Body of pancreas (tissue), 4 donors: ENCODE data around the gene ZBTB48. TPM values are rescaled to one million over a fixed set of nuclear protein-coding genes. Genes with fewer than 3 reads are reported as not detected.

ENCODE experiments used
- ATAC-seq: fragments of 150-250 bp; one replicate; pipeline ENCODE4 v1.9.1; 2016
- DNase-seq, 4 donors: peaks; one replicate each; pipeline ENCODE4 v3.0.0-alpha.2; 2019
- H3K27ac ChIP-seq, 4 donors: fragments of 200-600 bp; sonication (generic); 1 replicate in 3 of 4; 2 replicates in 1 of 4; pipeline versions ENCODE4 v1.5.1 to v1.6.1; 2016 to 2019; ENCODE audit warnings: mild to moderate bottlenecking in 1 of 4, mixed read lengths in 1 of 4, moderate library complexity in 1 of 4
- H3K27me3 ChIP-seq, 2 donors: fragments of 200-600 bp; sonication (generic); one replicate each; pipeline ENCODE4 v1.6.0; 2016; ENCODE audit warnings: mild to moderate bottlenecking in 1 of 2
- H3K36me3 ChIP-seq, 2 donors: fragments of 200-600 bp; sonication (generic); replicated peaks in 1 of 2; 2 replicates each; pipeline ENCODE4 v1.5.1; 2016; ENCODE audit warnings: low read depth in 2 of 2; ENCODE audit not compliant: insufficient read depth in 1 of 2
- H3K4me1 ChIP-seq: fragments of 200-600 bp; sonication (generic); one replicate; pipeline ENCODE4 v1.6.0; 2016
- H3K4me3 ChIP-seq, 2 donors: fragments of 200-600 bp; sonication (generic); 1 replicate in 1 of 2; 2 replicates in 1 of 2; pipeline ENCODE4 v1.5.1; 2016 to 2019
- H3K9me3 ChIP-seq, 3 donors: fragments of 200-600 bp; sonication (generic); 1 replicate in 2 of 3; 2 replicates in 1 of 3; pipeline ENCODE4 v1.5.1; 2016
- POLR2A ChIP-seq, 3 donors: fragments of 450-650 bp; IDR thresholded peaks; one replicate each; pipeline ENCODE4 v1.6.1; 2016; ENCODE audit warnings: antibody characterized with exemption in 3 of 3, mild to moderate bottlenecking in 2 of 3
- WGBS, 2 donors: methylation state at CpG; one replicate each; pipeline ENCODE4 v1.1.5; 2017; 5-methylcytosine and 5-hydroxymethylcytosine counted together
- intact Hi-C: fragments of 100-400 bp; cut with DNase I; formaldehyde crosslinking; loops from one replicate; pipeline ENCODE4 v1.15.1; 2023
- total RNA-seq, 2 donors: library from RNA; depleted of rRNA; stranded (reverse); fragments of >200 nt; gene quantifications; one replicate each; pipeline ENCODE4 v1.1.0, GENCODE V29; 2016
- TF ChIP-seq, protein P1 (sequence below), 7 experiments: fragments of 450-650 bp in 4 of 7; fragments of 200-600 bp in 3 of 7; sonication (generic) in 3 of 7; IDR thresholded peaks; one replicate each; pipeline ENCODE4 v1.5.1; 2016 to 2019; ENCODE audit warnings: antibody characterized with exemption in 7 of 7

Gene ZBTB48
- total RNA-seq, 2 donors from 2014 or later = 17.4 to 37.6 TPM

DNA sequence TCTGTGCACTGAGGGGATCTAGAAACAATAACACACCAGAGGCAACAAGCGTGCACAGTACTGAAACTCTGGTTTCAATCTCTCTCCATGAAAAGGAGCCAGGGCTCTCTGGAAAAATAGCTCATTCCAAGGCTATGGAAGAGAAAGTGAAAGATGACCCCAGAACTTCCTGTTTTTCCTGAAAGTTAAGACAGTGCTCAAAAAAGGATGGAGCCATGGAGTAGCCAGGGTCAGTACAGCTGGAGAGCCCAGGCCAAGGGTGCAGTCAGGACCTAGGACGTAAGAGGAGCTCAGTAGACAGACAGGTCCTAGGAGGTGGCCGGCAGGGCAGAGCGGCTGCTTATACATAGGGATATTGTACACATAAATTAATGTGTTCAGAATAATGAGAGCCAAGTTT lies 44.6 kb upstream of the ZBTB48 start:
- Histone ChIP-seq H3K27ac (no peak overlapping the region), H3K4me1 (no peaks in the 10 kb centered on the region), H3K27me3 (no peaks in the 10 kb centered on the region), H3K9me3 (no peaks in the 10 kb centered on the region), H3K4me3 (no peak overlapping the region), H3K36me3 (peaks cover 15 to 22% of the 10 kb centered on the region in 2 donors)
- WGBS, 2 donors = 94 to 95% methylated on average over 4 of the region's 4 CpGs
- no peak for TF ChIP-seq POLR2A (IDR thresholded peaks at IDR 0.05)
- TF ChIP-seq, protein P1, sequence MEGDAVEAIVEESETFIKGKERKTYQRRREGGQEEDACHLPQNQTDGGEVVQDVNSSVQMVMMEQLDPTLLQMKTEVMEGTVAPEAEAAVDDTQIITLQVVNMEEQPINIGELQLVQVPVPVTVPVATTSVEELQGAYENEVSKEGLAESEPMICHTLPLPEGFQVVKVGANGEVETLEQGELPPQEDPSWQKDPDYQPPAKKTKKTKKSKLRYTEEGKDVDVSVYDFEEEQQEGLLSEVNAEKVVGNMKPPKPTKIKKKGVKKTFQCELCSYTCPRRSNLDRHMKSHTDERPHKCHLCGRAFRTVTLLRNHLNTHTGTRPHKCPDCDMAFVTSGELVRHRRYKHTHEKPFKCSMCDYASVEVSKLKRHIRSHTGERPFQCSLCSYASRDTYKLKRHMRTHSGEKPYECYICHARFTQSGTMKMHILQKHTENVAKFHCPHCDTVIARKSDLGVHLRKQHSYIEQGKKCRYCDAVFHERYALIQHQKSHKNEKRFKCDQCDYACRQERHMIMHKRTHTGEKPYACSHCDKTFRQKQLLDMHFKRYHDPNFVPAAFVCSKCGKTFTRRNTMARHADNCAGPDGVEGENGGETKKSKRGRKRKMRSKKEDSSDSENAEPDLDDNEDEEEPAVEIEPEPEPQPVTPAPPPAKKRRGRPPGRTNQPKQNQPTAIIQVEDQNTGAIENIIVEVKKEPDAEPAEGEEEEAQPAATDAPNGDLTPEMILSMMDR (IDR thresholded peaks at IDR 0.05) = no peak
- DNase-seq (no peak), ATAC-seq (no peak)
- intact Hi-C loops = no loop called here

DNA sequence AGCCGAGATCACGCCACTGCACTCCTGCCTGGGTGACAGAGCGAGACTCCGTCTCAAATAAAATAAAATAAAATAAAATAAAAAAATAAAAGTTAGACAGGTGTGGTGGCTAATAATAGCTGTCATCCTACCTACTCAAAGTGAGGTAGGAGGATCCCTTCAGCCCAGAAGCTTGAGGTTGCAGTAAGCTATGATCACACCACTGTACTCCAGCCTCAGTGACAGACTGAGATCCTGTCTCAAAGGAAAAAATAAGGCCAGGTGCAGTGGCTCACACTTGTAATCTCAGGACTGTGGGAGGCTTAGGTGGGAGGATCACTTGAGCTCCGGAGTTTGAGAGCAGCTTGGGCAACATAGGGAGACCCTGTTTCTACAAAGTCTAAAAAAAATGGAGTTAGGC lies 43.5 kb upstream of the ZBTB48 start:
- H3K9me3 ChIP-seq = no peaks in the 10 kb centered on the region
- no peak overlapping the region for H3K27ac ChIP-seq
- H3K4me1 ChIP-seq = no peaks in the 10 kb centered on the region
- peaks cover 15 to 21% of the 10 kb centered on the region in 2 donors for H3K36me3 ChIP-seq
- DNase-seq (no peak), ATAC-seq (no peak)
- TF ChIP-seq POLR2A (IDR thresholded peaks at IDR 0.05) = no peak
- TF ChIP-seq, protein P1 (IDR thresholded peaks at IDR 0.05) = no peak
- 67 to 91% methylated on average over 4 to 5 of the region's 5 CpGs for WGBS, 2 donors
- no peak overlapping the region for H3K4me3 ChIP-seq
- no peaks in the 10 kb centered on the region for H3K27me3 ChIP-seq
- intact Hi-C loops = no loop called here

DNA sequence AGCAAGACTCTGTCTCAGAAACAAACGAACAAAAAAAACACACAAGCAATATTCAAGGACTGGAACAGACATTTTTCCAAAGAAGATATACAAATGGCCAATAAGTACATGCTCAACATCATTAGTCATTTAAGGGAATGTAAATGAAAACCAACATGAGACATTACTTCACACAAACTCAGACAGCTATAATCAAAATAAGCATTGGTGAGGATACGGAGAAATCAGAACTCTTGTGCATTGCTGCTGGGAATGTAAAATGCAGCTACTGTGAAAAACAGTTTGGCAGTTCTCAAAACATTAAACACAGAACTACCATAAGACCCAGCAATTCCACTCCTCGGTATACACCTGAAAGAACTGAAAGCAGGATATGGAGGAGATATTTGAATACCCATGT lies 40.8 kb upstream of the ZBTB48 start:
- Histone ChIP-seq H3K4me3 (no peak overlapping the region), H3K4me1 (no peaks in the 10 kb centered on the region), H3K27me3 (no peaks in the 10 kb centered on the region), H3K27ac (no peak overlapping the region), H3K36me3 (peaks cover 0 to 10% of the 10 kb centered on the region in 2 donors), H3K9me3 (no peaks in the 10 kb centered on the region)
- intact Hi-C loops = no loop called here
- DNase-seq (no peak), ATAC-seq (no peak)
- 58 to 59% methylated on average over 3 of the region's 3 CpGs for WGBS, 2 donors
- TF ChIP-seq, protein P1 (IDR thresholded peaks at IDR 0.05) = no peak
- TF ChIP-seq POLR2A (IDR thresholded peaks at IDR 0.05) = no peak

DNA sequence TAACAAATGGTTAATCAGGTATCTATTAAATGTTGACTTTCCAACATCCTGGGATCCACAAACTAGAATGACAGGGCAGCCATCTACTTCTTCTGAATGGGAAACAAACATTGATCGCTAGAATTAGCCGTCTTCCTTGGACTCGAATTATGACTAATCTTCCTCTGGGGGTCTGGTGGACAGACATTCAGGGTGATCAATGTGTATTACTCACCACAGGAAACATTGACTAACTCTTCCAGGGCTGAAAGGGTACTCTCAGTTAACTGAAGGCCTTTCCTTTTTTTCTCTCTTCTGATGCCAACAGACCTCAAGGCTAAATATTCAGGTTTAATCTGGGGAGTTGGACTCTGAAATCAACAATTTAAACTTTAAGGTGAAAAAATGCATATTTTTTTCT lies 35.0 kb upstream of the ZBTB48 start:
- Histone ChIP-seq H3K27ac (no peak overlapping the region), H3K4me1 (no peaks in the 10 kb centered on the region), H3K27me3 (no peaks in the 10 kb centered on the region), H3K9me3 (no peaks in the 10 kb centered on the region), H3K36me3 (peaks cover 0 to 26% of the 10 kb centered on the region in 2 donors), H3K4me3 (no peak overlapping the region)
- TF ChIP-seq, protein P1 (IDR thresholded peaks at IDR 0.05) = no peak
- no peak for TF ChIP-seq POLR2A (IDR thresholded peaks at IDR 0.05)
- DNase-seq (no peak), ATAC-seq (no peak)
- WGBS, 2 donors = 84 to 89% methylated on average over 3 of the region's 3 CpGs
- intact Hi-C loops = no loop called here

DNA sequence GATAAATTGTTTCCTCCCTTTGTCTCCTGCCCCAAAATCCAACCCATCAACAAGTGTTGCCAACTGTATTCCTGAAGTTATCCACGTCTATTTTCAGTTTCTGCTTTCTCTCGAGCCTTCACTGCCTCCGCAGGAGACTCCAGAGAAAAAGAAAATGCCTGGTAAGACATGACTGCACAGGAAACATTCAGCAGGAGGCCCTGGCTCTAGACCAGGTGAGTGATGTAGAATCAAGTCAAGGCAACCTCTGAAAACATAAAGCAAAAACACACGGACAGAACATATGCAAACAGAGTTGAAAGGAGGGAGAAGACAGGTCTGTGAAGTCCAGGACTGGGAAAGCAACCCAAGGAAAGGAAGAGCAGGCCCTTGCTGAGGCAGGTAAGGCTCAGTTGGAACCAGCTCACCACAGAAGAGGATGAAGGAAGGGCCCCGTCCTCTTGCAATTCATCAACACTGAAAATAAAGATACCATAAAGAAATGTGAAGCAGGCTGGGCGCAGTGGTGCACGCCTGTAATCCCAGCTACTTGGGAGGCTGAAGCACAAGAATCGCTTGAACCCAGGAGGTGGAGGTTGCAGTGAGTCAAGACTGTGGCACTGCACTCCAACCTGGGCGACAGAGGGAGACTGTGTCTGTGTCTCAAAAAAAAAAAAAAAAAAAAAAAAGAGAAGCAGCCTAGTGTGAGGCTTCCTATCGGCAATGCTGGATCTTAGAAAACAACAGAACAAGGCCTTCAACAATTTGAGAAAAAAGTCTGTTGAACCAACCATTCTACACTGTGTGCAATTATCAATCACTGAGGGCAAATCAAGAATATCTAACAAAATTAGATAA lies 34.3 kb upstream of the ZBTB48 start:
- 63 to 69% methylated on average over 10 of the region's 10 CpGs for WGBS, 2 donors
- intact Hi-C loops = no loop called here
- H3K36me3 ChIP-seq = peaks cover 0 to 26% of the 10 kb centered on the region in 2 donors
- TF ChIP-seq, protein P1 (IDR thresholded peaks at IDR 0.05) = no peak
- TF ChIP-seq POLR2A (IDR thresholded peaks at IDR 0.05) = no peak
- no peak for DNase-seq
- no peak for ATAC-seq
- H3K27ac ChIP-seq = no peak overlapping the region
- no peaks in the 10 kb centered on the region for H3K9me3 ChIP-seq
- no peaks in the 10 kb centered on the region for H3K27me3 ChIP-seq
- H3K4me1 ChIP-seq = no peaks in the 10 kb centered on the region
- no peak overlapping the region for H3K4me3 ChIP-seq
